ENCODE data around the gene ADAMTSL1. TPM values are rescaled to one million over a fixed set of nuclear protein-coding genes. Genes with fewer than 3 reads are reported as not detected.

Gene ADAMTSL1
- total RNA-seq, 1 experiment from 2014 or later, result 0.94 TPM

DNA sequence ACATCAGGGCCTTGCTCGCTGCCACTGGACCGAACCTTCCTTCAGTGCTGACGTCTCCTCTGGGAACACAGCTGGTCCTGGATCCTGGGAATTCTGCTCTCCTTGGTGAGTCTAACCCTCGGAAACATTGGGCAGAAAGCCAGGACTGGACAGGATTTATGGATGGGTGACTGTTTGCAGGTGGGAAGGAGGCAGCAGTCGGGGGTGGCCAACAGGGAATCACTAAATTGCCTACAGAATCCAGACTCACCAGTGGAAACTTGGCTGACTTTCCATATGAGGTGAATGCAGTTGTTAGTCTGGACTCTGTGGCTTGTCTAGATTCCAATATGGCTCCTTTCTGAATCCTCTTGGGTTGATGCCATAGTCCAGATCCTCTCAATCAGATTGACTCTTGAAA, 355.9 kb downstream of the ADAMTSL1 start:
- DNase-seq (ENCODE audit: low spot score), result no peak
- Mint-ChIP-seq H3K27me3 (ENCODE audit: low read depth) (no peaks in the 10 kb centered on the region), H3K36me3 (no peaks in the 10 kb centered on the region), H3K4me3 (no peak overlapping the region), H3K9me3 (no peaks in the 10 kb centered on the region), H3K27ac (no peak overlapping the region), H3K4me1 (peaks cover 20% of the 10 kb centered on the region)
- CTCF ChIA-PET, result no interaction called here
- POLR2A ChIA-PET, result no interaction called here
- no peak for ATAC-seq
- TF ChIP-seq ZNF263 (CRISPR knock-in tag; IDR thresholded peaks at IDR 0.05; ENCODE audit: low read depth), result no peak
- no peak for TF ChIP-seq FOXK1 (CRISPR knock-in tag; IDR thresholded peaks at IDR 0.05)
- no peak for TF ChIP-seq ELF4 (CRISPR knock-in tag; IDR thresholded peaks at IDR 0.05; ENCODE audit: low read depth)
- TF ChIP-seq, protein P1, sequence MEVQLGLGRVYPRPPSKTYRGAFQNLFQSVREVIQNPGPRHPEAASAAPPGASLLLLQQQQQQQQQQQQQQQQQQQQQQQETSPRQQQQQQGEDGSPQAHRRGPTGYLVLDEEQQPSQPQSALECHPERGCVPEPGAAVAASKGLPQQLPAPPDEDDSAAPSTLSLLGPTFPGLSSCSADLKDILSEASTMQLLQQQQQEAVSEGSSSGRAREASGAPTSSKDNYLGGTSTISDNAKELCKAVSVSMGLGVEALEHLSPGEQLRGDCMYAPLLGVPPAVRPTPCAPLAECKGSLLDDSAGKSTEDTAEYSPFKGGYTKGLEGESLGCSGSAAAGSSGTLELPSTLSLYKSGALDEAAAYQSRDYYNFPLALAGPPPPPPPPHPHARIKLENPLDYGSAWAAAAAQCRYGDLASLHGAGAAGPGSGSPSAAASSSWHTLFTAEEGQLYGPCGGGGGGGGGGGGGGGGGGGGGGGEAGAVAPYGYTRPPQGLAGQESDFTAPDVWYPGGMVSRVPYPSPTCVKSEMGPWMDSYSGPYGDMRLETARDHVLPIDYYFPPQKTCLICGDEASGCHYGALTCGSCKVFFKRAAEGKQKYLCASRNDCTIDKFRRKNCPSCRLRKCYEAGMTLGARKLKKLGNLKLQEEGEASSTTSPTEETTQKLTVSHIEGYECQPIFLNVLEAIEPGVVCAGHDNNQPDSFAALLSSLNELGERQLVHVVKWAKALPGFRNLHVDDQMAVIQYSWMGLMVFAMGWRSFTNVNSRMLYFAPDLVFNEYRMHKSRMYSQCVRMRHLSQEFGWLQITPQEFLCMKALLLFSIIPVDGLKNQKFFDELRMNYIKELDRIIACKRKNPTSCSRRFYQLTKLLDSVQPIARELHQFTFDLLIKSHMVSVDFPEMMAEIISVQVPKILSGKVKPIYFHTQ (CRISPR knock-in tag; IDR thresholded peaks at IDR 0.05), result no peak
- TF ChIP-seq, protein P2, sequence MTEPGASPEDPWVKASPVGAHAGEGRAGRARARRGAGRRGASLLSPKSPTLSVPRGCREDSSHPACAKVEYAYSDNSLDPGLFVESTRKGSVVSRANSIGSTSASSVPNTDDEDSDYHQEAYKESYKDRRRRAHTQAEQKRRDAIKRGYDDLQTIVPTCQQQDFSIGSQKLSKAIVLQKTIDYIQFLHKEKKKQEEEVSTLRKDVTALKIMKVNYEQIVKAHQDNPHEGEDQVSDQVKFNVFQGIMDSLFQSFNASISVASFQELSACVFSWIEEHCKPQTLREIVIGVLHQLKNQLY (CRISPR knock-in tag; IDR thresholded peaks at IDR 0.05), result no peak
- TF ChIP-seq, protein P3, sequence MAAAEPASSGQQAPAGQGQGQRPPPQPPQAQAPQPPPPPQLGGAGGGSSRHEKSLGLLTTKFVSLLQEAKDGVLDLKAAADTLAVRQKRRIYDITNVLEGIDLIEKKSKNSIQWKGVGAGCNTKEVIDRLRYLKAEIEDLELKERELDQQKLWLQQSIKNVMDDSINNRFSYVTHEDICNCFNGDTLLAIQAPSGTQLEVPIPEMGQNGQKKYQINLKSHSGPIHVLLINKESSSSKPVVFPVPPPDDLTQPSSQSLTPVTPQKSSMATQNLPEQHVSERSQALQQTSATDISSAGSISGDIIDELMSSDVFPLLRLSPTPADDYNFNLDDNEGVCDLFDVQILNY (CRISPR knock-in tag; IDR thresholded peaks at IDR 0.05), result no peak

DNA sequence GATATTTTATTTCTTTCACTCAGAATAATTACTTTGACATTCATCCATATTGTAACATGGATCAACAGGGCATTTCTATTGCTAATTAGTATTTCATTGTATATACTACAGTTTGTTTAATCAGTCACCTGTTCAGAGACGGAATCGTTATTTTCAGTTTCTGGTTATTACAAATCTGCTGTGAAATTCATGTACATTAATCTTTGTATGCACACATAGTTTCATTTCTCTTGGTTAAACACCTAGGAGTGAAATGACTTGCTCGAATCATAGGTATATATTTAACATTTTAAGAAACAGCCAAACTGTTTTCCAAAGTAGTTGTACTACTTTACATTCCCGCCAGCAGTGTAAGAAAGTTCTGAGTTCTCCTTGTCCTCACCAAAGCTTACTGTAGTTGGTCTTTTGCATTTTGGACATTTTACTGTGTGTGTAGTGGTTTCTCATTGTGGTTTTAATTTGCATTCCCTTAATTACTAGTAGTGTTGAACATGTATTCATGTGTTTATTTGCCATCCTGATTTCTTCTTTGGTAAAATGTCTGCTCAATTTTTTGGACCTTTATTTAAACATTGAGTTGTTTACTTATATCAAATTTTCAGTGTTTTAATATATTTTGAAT, 360.9 kb downstream of the ADAMTSL1 start:
- H3K4me1 Mint-ChIP-seq, result peaks cover 8% of the 10 kb centered on the region
- DNase-seq (ENCODE audit: low spot score) (no peak), ATAC-seq (no peak)
- POLR2A ChIA-PET, result no interaction called here
- no peaks in the 10 kb centered on the region for H3K27me3 Mint-ChIP-seq (ENCODE audit: low read depth)
- no peak for TF ChIP-seq SMAD3 (CRISPR knock-in tag; IDR thresholded peaks at IDR 0.05; ENCODE audit: borderline replicate concordance)
- no peak for TF ChIP-seq ZNF121 (CRISPR knock-in tag; IDR thresholded peaks at IDR 0.05)
- no peak for TF ChIP-seq OVOL2 (CRISPR knock-in tag; IDR thresholded peaks at IDR 0.05; ENCODE audit: borderline replicate concordance)
- TF ChIP-seq NR2C2 (CRISPR knock-in tag; IDR thresholded peaks at IDR 0.05), result no peak
- TF ChIP-seq, protein P4, sequence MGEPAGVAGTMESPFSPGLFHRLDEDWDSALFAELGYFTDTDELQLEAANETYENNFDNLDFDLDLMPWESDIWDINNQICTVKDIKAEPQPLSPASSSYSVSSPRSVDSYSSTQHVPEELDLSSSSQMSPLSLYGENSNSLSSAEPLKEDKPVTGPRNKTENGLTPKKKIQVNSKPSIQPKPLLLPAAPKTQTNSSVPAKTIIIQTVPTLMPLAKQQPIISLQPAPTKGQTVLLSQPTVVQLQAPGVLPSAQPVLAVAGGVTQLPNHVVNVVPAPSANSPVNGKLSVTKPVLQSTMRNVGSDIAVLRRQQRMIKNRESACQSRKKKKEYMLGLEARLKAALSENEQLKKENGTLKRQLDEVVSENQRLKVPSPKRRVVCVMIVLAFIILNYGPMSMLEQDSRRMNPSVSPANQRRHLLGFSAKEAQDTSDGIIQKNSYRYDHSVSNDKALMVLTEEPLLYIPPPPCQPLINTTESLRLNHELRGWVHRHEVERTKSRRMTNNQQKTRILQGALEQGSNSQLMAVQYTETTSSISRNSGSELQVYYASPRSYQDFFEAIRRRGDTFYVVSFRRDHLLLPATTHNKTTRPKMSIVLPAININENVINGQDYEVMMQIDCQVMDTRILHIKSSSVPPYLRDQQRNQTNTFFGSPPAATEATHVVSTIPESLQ (CRISPR knock-in tag; IDR thresholded peaks at IDR 0.05), result no peak
- TF ChIP-seq SMAD4 (CRISPR knock-in tag; IDR thresholded peaks at IDR 0.05), result no peak
- TF ChIP-seq, protein P2 (CRISPR knock-in tag; IDR thresholded peaks at IDR 0.05), result no peak
- TF ChIP-seq, protein P5, sequence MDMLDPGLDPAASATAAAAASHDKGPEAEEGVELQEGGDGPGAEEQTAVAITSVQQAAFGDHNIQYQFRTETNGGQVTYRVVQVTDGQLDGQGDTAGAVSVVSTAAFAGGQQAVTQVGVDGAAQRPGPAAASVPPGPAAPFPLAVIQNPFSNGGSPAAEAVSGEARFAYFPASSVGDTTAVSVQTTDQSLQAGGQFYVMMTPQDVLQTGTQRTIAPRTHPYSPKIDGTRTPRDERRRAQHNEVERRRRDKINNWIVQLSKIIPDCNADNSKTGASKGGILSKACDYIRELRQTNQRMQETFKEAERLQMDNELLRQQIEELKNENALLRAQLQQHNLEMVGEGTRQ (CRISPR knock-in tag; IDR thresholded peaks at IDR 0.05), result no peak
- TF ChIP-seq ZNF263 (CRISPR knock-in tag; IDR thresholded peaks at IDR 0.05; ENCODE audit: low read depth), result no peak
- no peak for TF ChIP-seq GABPB1 (CRISPR knock-in tag; IDR thresholded peaks at IDR 0.05)
- TF ChIP-seq, protein P6, sequence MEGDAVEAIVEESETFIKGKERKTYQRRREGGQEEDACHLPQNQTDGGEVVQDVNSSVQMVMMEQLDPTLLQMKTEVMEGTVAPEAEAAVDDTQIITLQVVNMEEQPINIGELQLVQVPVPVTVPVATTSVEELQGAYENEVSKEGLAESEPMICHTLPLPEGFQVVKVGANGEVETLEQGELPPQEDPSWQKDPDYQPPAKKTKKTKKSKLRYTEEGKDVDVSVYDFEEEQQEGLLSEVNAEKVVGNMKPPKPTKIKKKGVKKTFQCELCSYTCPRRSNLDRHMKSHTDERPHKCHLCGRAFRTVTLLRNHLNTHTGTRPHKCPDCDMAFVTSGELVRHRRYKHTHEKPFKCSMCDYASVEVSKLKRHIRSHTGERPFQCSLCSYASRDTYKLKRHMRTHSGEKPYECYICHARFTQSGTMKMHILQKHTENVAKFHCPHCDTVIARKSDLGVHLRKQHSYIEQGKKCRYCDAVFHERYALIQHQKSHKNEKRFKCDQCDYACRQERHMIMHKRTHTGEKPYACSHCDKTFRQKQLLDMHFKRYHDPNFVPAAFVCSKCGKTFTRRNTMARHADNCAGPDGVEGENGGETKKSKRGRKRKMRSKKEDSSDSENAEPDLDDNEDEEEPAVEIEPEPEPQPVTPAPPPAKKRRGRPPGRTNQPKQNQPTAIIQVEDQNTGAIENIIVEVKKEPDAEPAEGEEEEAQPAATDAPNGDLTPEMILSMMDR (IDR thresholded peaks at IDR 0.05), result no peak
- no peak for TF ChIP-seq JUN (CRISPR knock-in tag; IDR thresholded peaks at IDR 0.05)
- no peak for TF ChIP-seq NR1H2 (CRISPR knock-in tag; IDR thresholded peaks at IDR 0.05)
- H3K4me3 Mint-ChIP-seq, result no peak overlapping the region
- H3K27ac Mint-ChIP-seq, result no peak overlapping the region
- H3K9me3 Mint-ChIP-seq, result no peaks in the 10 kb centered on the region
- CTCF ChIA-PET, result no interaction called here
- H3K36me3 Mint-ChIP-seq, result 0 out of 2 replicates have a peak, but pooled peaks cover 3% of the 10 kb centered on the region
